ENCODE results near the gene OTUD1.

Gene OTUD1

DNA sequence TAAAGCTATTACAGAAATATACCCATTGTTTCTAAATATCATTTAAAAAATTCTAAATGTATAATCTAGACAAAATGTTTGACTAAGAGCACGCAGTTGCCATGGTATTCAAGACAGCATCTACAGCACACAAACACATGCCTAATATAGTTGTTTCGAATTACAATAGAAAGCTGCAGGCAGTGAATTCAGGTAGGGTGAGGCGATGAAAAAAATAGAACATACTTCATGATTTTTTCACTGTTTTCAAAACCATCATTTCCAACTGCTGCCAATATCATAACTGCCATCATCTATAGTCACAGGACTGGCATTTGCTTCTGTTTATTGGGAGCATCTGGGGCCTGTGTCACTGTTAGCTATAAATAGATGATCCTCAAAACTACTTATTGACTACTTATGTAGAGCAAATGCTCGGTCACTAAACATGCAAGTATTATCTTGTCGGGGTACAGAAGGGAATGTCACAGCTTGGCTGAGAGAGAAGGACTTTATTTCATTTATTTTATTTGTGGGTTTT lies 34.4 kb upstream of the OTUD1 start:
- Histone ChIP-seq H3K4me1 (ENCODE audit: insufficient read depth, poor library complexity, severe bottlenecking) (peaks cover 2% of the 10 kb centered on the region), H3K27me3 (ENCODE audit: insufficient read depth, poor library complexity, severe bottlenecking) (no peaks in the 10 kb centered on the region), H3K36me3 (ENCODE audit: low read depth) (no peaks in the 10 kb centered on the region), H3K9me3 (ENCODE audit: severe bottlenecking) (no peaks in the 10 kb centered on the region), H3K4me3 (ENCODE audit: severe bottlenecking) (no peak overlapping the region), H3K27ac (ENCODE audit: poor library complexity, severe bottlenecking) (no peak overlapping the region)
- ATAC-seq (ENCODE audit: low read depth) (no peak), DNase-seq (ENCODE audit: low spot score) (no peak)
- TF ChIP-seq, protein P1, sequence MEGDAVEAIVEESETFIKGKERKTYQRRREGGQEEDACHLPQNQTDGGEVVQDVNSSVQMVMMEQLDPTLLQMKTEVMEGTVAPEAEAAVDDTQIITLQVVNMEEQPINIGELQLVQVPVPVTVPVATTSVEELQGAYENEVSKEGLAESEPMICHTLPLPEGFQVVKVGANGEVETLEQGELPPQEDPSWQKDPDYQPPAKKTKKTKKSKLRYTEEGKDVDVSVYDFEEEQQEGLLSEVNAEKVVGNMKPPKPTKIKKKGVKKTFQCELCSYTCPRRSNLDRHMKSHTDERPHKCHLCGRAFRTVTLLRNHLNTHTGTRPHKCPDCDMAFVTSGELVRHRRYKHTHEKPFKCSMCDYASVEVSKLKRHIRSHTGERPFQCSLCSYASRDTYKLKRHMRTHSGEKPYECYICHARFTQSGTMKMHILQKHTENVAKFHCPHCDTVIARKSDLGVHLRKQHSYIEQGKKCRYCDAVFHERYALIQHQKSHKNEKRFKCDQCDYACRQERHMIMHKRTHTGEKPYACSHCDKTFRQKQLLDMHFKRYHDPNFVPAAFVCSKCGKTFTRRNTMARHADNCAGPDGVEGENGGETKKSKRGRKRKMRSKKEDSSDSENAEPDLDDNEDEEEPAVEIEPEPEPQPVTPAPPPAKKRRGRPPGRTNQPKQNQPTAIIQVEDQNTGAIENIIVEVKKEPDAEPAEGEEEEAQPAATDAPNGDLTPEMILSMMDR (IDR thresholded peaks at IDR 0.05; ENCODE audit: poor library complexity, severe bottlenecking), result no peak

DNA sequence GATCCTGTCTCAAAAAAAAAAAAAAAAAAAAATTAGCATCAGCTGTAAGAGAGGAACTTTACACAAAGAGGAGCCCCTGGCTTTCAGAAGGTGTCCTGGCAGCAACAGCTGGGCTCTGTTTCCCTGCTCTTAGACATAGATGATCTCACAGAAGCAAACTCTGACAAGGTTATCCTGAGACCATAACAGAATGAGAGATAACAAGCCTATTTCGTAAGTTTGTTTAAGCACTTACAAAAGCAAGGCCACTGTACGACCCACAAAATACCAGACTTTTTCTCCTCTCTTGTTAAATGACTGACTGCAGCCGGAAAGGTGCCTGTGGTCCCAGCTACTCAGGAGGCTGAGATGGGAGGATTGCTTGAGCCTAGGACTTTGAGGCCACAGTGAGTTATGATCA lies 33.3 kb upstream of the OTUD1 start:
- no peaks in the 10 kb centered on the region for H3K4me1 ChIP-seq (ENCODE audit: insufficient read depth, poor library complexity, severe bottlenecking)
- H3K27me3 ChIP-seq (ENCODE audit: insufficient read depth, poor library complexity, severe bottlenecking), result no peaks in the 10 kb centered on the region
- ATAC-seq (ENCODE audit: low read depth) (no peak), DNase-seq (ENCODE audit: low spot score) (no peak)
- TF ChIP-seq, protein P1 (IDR thresholded peaks at IDR 0.05; ENCODE audit: poor library complexity, severe bottlenecking), result no peak
- H3K4me3 ChIP-seq (ENCODE audit: severe bottlenecking), result no peak overlapping the region
- H3K9me3 ChIP-seq (ENCODE audit: severe bottlenecking), result no peaks in the 10 kb centered on the region
- H3K27ac ChIP-seq (ENCODE audit: poor library complexity, severe bottlenecking), result no peak overlapping the region
- no peaks in the 10 kb centered on the region for H3K36me3 ChIP-seq (ENCODE audit: low read depth)

DNA sequence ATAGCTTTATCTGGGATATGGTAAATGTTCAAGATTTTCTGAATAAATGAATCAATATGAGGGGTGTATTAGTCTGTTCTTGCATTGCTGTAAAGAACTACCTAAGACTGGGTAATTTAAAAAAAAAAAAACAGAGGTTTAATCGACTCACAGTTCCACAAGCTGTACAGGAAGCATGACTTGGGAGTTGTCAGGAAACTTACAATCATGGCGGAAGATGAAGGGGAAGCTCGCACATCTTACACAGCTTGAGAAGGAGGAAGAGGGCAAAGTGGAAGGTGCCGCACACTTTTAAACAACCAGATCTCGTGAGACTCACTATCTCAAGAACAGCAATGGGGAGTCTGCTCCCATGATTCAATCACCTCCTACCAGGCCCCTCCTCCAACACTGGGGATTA lies 32.5 kb upstream of the OTUD1 start:
- H3K27ac ChIP-seq (ENCODE audit: poor library complexity, severe bottlenecking), result no peak overlapping the region
- TF ChIP-seq, protein P1 (IDR thresholded peaks at IDR 0.05; ENCODE audit: poor library complexity, severe bottlenecking), result no peak
- ATAC-seq (ENCODE audit: low read depth), result no peak

DNA sequence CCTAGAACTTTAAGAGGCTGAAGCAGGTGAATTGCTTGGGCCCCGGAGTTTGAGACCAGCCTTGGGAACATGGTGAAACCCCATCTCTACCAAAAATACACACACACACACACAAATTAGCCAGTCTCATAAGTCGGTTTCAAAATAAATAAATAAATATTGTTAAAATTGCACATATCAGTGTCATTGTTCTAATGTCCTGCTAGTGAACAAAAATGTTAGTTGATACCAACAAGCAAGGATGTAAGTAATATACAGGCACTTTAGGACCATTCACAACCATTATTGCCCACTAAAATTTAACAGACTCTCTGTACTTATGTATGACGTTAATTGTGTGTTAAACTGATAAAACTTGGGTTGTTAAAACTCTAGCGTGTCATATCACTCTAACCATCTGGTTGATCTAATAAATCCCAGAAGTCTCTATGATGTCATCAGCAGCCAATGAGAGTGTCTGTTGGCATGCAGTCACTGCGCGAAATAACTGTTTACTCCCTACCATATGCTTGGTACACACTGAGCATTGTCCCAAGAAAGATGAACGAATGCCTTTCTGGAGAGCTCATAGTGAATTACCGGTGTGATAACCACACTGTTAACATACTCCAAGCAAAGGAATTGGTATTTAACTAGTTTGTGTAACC lies 30.4 kb upstream of the OTUD1 start:
- TF ChIP-seq, protein P1 (IDR thresholded peaks at IDR 0.05; ENCODE audit: poor library complexity, severe bottlenecking), result no peak
- H3K4me3 ChIP-seq (ENCODE audit: severe bottlenecking), result no peak overlapping the region

More for the DNA sequence above, 32.5 kb upstream of the OTUD1 start:
- Histone ChIP-seq H3K4me1 (ENCODE audit: insufficient read depth, poor library complexity, severe bottlenecking) (no peaks in the 10 kb centered on the region), H3K36me3 (ENCODE audit: low read depth) (no peaks in the 10 kb centered on the region), H3K27me3 (ENCODE audit: insufficient read depth, poor library complexity, severe bottlenecking) (no peaks in the 10 kb centered on the region), H3K9me3 (ENCODE audit: severe bottlenecking) (no peaks in the 10 kb centered on the region), H3K4me3 (ENCODE audit: severe bottlenecking) (no peak overlapping the region)
- DNase-seq (ENCODE audit: low spot score), result no peak

DNA sequence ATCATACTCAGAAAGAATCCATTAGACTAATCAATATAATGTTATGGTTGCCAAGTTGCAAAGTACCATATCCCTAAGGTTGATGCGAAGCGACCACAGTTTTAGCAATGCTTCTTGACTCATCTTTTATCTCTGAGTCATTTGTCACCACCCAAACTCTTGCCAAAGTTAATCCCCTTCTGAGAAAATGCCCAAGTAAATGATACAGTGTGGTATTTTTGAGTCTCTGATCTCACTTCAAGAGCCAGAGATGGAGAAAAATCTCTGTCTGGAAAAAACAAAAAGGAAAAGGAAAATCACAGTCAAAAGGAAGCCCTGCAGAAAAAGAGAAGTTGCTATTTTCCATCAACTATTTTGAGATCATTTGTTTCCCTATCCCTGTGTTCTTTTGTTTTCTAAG lies 26.7 kb upstream of the OTUD1 start:
- H3K36me3 ChIP-seq (ENCODE audit: low read depth), result no peaks in the 10 kb centered on the region
- ATAC-seq (ENCODE audit: low read depth), result no peak; the same call in 2 of the 3 replicates
- no peaks in the 10 kb centered on the region for H3K27me3 ChIP-seq (ENCODE audit: insufficient read depth, poor library complexity, severe bottlenecking)
- H3K4me1 ChIP-seq (ENCODE audit: insufficient read depth, poor library complexity, severe bottlenecking), result peaks cover 7% of the 10 kb centered on the region
- no peaks in the 10 kb centered on the region for H3K9me3 ChIP-seq (ENCODE audit: severe bottlenecking)
- no peak for DNase-seq (ENCODE audit: low spot score)
- H3K4me3 ChIP-seq (ENCODE audit: severe bottlenecking), result no peak overlapping the region
- no peak overlapping the region for H3K27ac ChIP-seq (ENCODE audit: poor library complexity, severe bottlenecking)
- TF ChIP-seq, protein P1 (IDR thresholded peaks at IDR 0.05; ENCODE audit: poor library complexity, severe bottlenecking), result no peak

More for the DNA sequence above, 30.4 kb upstream of the OTUD1 start:
- no peak for ATAC-seq (ENCODE audit: low read depth)
- H3K27me3 ChIP-seq (ENCODE audit: insufficient read depth, poor library complexity, severe bottlenecking), result no peaks in the 10 kb centered on the region
- H3K27ac ChIP-seq (ENCODE audit: poor library complexity, severe bottlenecking), result no peak overlapping the region
- no peak for DNase-seq (ENCODE audit: low spot score)
- H3K36me3 ChIP-seq (ENCODE audit: low read depth), result no peaks in the 10 kb centered on the region
- H3K9me3 ChIP-seq (ENCODE audit: severe bottlenecking), result no peaks in the 10 kb centered on the region
- H3K4me1 ChIP-seq (ENCODE audit: insufficient read depth, poor library complexity, severe bottlenecking), result peaks cover 4% of the 10 kb centered on the region
